HCT116 (cell line): Measurements from ENCODE around the gene AGAP1.

Experiments used
- EZH2phosphoT487 ChIP-seq: fragments of 200-600 bp; IDR thresholded peaks from 2 replicates; pipeline ENCODE4 v1.6.1; 2018; ENCODE audit warnings: antibody characterized with exemption, borderline replicate concordance
- REST ChIP-seq: IDR thresholded peaks from 2 replicates; pipeline ENCODE4 v1.6.1; 2012; ENCODE audit warnings: low read depth
- TCF7L2 ChIP-seq: IDR thresholded peaks from 2 replicates; pipeline ENCODE4 v1.7.0; 2011; ENCODE audit warnings: borderline replicate concordance, inconsistent platforms; ENCODE audit not compliant: insufficient read depth, insufficient read length; ENCODE audit errors: extremely low read depth
- ZBTB33 ChIP-seq: IDR thresholded peaks from 2 replicates; pipeline ENCODE4 v1.6.1; 2011; ENCODE audit warnings: mild to moderate bottlenecking, low read length, moderate library complexity; ENCODE audit not compliant: insufficient replicate concordance; ENCODE audit errors: extremely low read depth
- TF ChIP-seq, protein P1 (sequence below), 3 experiments: fragments of 200-600 bp in 1 of 3; sonication (generic) in 1 of 3; IDR thresholded peaks in 2 of 3; conservative IDR thresholded peaks in 1 of 3; 2 replicates each; pipeline ENCODE4 v1.5.1; 2012 to 2017; ENCODE audit warnings: low read depth in 2 of 3, low read length in 2 of 3, antibody characterized with exemption in 1 of 3, borderline replicate concordance in 1 of 3, control low read depth in 1 of 3, mild to moderate bottlenecking in 1 of 3, mixed read lengths in 1 of 3, mixed run types in 1 of 3, moderate library complexity in 1 of 3; ENCODE audit not compliant: insufficient read depth in 1 of 3

DNA sequence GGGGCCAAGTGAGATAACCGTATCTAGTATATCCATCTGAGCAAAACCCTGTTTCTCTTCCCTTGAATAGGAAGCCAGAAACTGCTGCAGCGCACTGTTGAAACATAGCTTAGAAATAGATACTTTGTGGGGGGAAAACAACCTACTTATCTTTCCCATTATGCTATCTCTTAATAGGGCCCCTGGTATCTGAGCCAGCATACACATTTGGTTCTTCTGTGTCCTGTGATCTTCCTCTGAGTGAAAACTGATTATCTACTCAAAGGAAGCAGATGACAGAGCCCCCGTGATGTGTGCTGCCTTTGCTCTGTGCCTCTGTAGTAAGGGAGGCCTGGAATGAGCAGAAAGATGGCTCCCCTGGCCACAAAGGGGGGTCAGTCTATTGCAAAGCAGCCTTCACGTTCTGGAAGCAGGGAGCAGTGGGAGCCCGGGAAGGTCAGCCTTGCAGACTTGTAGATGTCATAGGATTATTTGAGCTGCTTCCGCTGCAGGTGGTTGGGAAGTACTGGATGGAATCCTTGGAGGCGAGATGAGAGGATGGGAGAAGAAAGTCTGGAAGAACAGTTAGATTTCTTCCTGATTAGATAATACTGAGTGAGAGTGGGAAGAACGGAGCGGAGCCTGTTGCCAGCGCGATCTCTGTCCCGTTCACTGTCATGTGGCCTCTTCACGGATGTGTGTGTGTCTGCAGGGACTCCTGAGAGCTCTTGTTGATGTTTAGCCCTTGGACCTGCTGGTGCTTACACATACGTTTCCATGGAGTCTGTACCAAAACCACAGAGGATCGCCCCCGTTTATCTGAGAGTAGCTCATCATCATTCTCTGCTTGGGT, 150.1 kb downstream of the AGAP1 start:
- TF ChIP-seq ZBTB33 (no peak), TCF7L2 (no peak), EZH2phosphoT487 (no peak), REST (no peak)
- TF ChIP-seq, protein P1, sequence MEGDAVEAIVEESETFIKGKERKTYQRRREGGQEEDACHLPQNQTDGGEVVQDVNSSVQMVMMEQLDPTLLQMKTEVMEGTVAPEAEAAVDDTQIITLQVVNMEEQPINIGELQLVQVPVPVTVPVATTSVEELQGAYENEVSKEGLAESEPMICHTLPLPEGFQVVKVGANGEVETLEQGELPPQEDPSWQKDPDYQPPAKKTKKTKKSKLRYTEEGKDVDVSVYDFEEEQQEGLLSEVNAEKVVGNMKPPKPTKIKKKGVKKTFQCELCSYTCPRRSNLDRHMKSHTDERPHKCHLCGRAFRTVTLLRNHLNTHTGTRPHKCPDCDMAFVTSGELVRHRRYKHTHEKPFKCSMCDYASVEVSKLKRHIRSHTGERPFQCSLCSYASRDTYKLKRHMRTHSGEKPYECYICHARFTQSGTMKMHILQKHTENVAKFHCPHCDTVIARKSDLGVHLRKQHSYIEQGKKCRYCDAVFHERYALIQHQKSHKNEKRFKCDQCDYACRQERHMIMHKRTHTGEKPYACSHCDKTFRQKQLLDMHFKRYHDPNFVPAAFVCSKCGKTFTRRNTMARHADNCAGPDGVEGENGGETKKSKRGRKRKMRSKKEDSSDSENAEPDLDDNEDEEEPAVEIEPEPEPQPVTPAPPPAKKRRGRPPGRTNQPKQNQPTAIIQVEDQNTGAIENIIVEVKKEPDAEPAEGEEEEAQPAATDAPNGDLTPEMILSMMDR (IDR thresholded peaks at IDR 0.05 in 2 of 3, conservative IDR thresholded peaks at IDR 0.05 in 1 of 3; ENCODE audit: borderline replicate concordance in 1 of 3, insufficient read depth in 1 of 3, low read depth in 2 of 3, low read length in 2 of 3): no peak
